SIG-M5 treated with dmso at 0.1 percent for 504 hours (cell line): ENCODE results near the gene SPATA1.

Experiments used
- DNase-seq: peaks from one replicate; lab custom pipeline; 2025; ENCODE audit not compliant: unreplicated experiment; lab: John Stamatoyannopoulos, UW

The SPATA1 gene

GRCh38 chr1:84508510-84508909 lies 2.3 kb downstream of the SPATA1 start:
- DNase-seq, result no peak

GRCh38 chr1:84509029-84509428 lies 2.8 kb downstream of the SPATA1 start:
- DNase-seq, result no peak

GRCh38 chr1:84510165-84510564 lies 4.0 kb downstream of the SPATA1 start:
- no peak for DNase-seq

DNA sequence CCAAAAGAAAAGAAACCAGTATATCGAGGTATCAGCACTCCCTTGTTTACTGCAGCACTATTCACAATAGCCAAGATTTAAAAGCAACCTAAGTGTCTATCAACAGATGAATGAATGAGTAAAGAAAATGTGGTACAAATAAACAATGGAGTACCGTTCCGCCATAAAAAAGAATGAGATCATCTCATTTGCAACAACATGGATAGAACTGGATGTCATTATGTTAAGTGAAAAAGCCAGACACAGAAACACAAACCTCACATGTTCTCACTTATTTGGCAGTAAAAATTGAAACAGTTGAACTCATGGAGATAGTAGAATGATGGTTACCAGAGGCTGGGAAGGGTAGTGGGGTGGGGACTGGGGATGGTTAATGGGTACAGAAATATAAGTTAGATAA lies 4.5 kb downstream of the SPATA1 start:
- no peak for DNase-seq

DNA sequence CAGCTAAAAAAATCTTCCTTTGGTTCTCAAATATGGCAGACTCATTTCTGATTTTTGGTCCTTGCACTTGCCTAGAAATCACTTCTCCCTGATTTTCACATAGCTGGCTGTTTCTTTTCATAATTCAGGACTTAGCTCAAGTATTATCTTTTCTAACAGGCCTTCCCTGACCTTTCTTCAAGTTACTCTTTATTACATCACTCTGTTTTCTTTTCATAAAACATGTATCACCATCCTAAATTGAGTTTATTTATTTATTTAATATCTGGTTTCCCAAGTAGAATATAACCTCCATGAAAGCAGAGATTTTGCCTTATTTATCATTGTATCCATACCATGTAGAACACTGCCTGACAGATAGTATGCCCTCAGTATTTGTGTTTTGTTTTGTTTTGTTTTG lies 18.4 kb downstream of the SPATA1 start:
- no peak for DNase-seq

DNA sequence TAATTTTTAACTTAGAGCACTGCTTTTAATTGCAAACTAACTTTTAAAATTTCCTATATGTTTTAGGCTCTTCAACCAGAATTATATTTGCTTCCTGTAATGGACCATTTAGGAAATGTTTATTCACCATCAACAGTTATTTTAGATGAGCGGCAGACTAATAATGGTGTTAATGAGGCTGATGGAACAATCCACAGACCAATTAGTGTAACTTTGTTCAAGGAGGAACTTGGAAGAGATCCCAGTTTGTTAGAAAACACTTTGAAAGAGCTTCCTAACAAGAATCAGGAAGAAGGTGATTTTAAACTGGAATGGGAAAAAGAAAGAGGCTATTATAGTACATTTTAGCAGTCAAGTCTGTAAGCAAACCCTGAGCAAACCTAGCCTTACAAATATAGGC lies 19.6 kb downstream of the SPATA1 start:
- DNase-seq, result no peak

GRCh38 chr1:84538599-84538998 lies 32.4 kb downstream of the SPATA1 start:
- no peak for DNase-seq

DNA sequence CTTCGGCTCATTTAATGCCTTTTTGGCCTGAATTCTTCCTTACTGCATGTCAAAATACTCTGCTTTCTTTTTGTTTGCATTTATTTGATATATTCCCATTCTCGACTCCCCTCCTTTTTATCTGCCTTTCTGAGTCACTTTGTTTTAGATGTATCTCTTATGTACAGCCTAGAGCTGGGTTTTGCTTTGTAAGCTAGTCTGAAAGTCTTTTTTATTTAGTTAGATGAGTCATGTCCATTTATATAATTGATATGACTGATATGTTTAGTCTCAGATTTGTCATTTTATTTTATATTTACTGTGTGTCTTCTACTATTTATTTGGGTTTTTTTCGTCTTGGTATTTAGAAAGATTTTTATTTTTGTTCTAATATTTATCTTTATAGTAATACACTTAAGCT lies 33.8 kb downstream of the SPATA1 start:
- DNase-seq, result no peak

DNA sequence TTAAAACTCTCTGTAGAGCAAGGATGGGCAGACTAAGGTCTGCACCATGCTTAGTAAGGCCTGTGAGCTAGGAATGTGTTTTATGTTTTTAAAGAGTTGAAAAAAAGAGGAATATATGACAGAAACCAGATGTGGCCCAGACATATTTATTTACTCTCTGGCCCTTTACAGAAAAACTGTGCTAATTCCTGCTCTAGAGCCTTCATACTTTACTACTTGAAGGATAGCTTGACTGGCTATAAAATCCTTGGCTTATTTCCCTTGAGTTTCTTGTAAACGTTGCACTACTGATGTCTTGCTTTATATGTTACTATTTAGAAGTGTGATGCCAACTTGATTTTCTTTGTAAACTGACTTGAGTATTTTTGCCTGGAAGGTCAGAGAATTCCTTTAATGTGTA lies 34.6 kb downstream of the SPATA1 start:
- no peak for DNase-seq

DNA sequence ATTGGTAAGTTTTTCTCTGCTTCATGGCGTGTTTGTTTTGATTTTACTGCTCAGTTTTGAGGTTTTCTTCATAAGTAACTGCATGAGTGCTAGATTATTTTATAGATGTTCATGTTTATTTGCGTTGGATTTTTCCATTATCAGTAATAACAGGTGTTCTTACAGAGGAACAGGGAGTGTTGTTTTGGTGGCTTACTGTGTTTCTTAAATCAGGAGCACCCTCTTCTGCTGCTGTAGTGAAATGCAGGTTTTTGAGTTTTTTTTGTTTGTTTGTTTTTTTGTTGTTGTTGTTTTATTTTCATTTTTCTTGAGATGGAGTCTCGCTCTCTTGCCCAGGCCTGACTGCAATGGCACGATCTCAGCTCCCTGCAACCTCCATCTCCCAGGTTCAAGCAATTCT lies 35.5 kb downstream of the SPATA1 start:
- no peak for DNase-seq

DNA sequence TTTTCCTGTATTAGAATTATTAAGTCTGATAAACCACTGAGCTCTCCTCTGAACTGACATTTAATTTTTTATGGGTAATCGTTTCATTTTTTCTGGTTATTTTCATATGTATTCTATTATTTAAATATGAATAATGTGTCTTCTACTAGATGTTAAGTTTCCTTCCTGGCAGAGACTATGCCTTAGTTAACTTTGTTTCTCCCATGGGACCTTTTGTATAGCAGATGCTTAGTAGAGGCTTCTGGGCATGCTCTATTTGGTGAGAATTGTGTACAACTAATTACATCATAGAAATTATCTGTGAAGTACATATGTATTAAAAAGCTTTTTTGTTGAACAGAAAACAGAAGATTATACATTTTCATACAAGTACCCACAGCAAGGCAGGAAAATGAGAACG lies 44.6 kb downstream of the SPATA1 start:
- no peak for DNase-seq

DNA sequence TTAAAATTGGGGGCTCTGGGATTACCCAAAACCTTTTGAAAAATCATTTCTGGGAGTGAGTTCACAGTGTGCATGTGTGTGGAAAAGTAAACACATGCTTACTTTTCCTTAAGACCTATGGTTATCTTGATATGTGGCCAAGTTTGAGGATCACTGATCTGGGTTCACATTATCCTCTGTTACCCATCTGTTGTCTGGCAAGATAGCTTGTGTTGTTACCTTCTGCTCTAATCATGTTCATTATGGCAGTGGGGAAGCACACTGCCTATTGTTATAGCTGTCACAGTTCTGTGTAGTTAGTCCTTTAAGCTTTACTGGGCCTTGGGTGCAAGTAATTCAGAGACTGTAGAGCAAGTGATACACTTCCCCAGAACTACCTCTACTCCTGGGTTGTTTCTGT lies 63.0 kb downstream of the SPATA1 start:
- DNase-seq, result no peak

DNA sequence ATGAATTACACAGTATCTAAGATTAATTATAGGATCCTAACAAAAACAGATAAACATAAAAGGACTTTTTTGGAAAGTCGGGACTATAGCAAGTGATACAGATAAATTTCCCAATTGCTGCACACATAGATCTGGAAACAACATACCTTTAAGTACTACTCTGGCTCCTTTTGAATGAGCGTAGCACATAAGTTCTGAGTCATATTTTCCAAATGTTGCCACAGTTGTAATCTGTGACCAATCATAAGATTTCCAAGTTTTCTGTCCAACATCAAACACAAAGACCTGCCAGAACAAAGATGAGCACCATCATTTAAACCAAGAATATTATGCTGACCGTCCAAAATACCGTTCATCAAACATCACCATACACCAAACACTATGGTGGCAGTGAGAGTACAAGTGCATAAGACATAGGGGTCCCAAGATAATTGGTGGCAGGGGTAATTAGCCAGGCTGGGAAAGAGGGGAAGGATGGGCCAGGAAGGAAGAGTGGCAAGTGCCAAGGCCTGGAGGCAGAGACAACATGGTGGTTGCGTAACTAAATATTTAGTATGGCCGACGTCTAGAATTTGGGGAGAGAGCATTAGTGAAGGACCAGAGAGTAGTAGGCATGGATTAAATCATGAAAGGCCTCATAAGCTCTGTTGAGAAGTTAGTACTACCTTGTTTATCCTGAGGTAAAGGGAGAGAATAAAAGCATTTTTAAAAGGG lies 64.4 kb downstream of the SPATA1 start:
- no peak for DNase-seq

DNA sequence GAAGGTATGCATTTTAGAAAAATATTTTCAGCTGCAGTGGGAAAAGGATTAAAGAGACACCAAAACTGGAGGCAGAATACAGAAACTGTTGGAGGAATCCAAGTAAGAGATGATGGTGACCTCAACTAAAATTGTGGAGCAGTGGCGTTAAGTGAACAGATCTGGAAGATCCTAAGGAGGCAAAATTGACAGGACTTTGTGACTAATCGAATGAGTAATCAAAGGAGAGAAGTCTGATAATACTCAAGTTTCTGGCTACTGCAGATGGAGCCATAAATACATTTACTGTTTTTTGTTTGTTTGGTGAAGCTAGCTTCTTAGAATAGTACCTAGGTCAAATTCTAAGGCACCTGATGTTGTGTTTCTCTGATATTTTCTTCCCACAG lies 65.0 kb downstream of the SPATA1 start:
- no peak for DNase-seq

GRCh38 chr1:84573481-84573966 lies 67.3 kb downstream of the SPATA1 start:
- DNase-seq, result peak; percentile 39

- peak; percentile 93 for DNase-seq
These were observed 68.0 kb downstream of the SPATA1 start, which contains the start of gene CTBS for GRCh38 chr1:84573967-84574842. Gene CTBS, minus strand, starts transcription at chr1:84574440. Its CDS starts 25 bp downstream, at chr1:84574415.

- DNase-seq, result no peak
These were observed 68.8 kb downstream of the SPATA1 start for GRCh38 chr1:84574936-84575335.

GRCh38 chr1:84581648-84582047 lies 75.5 kb downstream of the SPATA1 start:
- no peak for DNase-seq

DNA sequence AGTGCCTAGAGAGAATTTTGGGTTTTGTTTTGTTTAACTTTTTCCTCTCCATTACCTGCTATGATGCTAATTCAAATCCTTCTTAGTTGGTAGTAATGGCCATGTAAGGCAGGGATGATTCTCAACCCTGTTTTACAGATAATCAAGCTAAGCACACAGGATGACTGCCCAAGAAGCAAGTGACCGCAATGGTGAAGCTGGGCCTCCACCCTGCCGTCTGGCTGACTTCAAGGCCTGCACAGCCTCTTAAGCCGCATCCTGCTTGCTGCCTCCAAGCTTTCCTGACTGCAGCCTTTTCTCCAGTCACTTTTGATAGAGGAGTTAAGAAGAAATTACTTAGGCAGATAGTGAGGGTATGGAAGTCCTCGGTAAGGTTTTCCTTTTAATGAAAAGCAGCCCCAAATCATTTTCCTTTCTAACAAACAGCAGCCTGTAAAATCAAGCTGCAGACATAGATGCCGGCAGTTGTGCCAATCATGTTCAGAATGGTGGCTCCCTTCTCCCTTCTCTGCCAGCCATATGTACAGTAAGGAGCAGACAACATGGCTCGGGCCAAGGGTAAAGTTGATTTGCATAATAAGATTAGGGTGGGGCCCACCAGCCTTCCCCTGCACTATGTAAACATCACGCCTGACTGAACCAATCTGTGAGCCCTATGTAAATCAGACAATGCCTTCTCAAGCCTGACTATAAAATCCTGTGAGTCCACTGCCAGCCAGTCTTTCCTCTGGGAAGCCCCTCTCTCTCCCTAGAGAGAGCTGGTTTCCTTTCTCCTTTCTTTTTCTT lies 76.8 kb downstream of the SPATA1 start:
- DNase-seq, result no peak

DNA sequence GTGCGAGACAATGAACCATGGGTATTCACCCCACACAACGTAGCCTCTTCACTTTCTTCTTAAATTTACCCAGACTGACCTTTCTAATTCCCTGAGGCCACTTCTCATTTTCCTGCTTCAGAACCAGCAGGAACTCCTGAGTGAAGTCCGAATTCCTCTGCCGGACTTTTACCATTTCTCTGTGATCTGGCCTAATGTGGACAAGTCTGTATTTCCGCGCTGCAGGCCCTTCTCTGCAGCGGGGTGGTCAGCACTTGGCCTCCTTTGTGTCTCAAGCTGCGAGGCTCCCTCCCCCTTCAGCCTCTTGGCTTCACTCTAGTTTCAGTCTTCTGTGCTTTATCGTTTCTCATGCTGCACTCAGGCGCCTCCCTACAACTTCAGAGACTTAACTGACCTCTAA lies 77.5 kb downstream of the SPATA1 start:
- DNase-seq, result no peak

- DNase-seq, result no peak
These were observed 77.9 kb downstream of the SPATA1 start for GRCh38 chr1:84584126-84584525.
